Naive thymus-derived CD4-positive, alpha-beta T cell (primary cell): ENCODE data around the gene CDH13. TPM values are rescaled to one million over a fixed set of nuclear protein-coding genes. Genes with fewer than 3 reads are reported as not detected.

Experiments
- ATAC-seq: fragments of 150-1000 bp; cut with Tn5 transposase; 2 replicates; pipeline ENCODE4 v1.10.0; 2021; ENCODE audit warnings: mild to moderate bottlenecking, moderate library complexity
- CTCF ChIA-PET: fragments of 350-600 bp; sonication (Branson Sonifier 250); formaldehyde crosslinking; loops from one replicate; lab custom pipeline; 2021; ENCODE audit warnings: antibody characterized with exemption; lab: Charles Lee
- POLR2A ChIA-PET: fragments of 350-600 bp; sonication (Branson Sonifier 250); formaldehyde crosslinking; loops from one replicate; lab custom pipeline; 2021; ENCODE audit warnings: antibody characterized with exemption, inconsistent platforms; lab: Charles Lee
- DNase-seq, 9 donors: peaks; one replicate each; pipeline versions ENCODE4 v3.0.0 to v3.0.0-alpha.2; 2020 to 2022; ENCODE audit warnings: mixed read lengths in 1 of 9
- H3K27ac ChIP-seq: one replicate; pipeline ENCODE4 v1.7.0; 2013; ENCODE audit warnings: mild to moderate bottlenecking, low read depth, low read length, moderate library complexity
- H3K27me3 ChIP-seq, 2 donors: one replicate each; pipeline ENCODE4 v1.7.0; 2013; ENCODE audit warnings: low read length in 2 of 2, mild to moderate bottlenecking in 2 of 2, moderate library complexity in 2 of 2; ENCODE audit not compliant: control insufficient read depth in 2 of 2, insufficient read depth in 2 of 2
- H3K36me3 ChIP-seq, 3 experiments: 1 replicate in 2 of 3; 2 replicates in 1 of 3; pipeline ENCODE4 v1.7.0; 2013; ENCODE audit warnings: low read length in 3 of 3, mild to moderate bottlenecking in 3 of 3, moderate library complexity in 1 of 3; ENCODE audit not compliant: insufficient read depth in 3 of 3, control insufficient read depth in 2 of 3
- H3K4me1 ChIP-seq, 2 donors: one replicate each; pipeline ENCODE4 v1.7.0; 2013; ENCODE audit warnings: low read length in 2 of 2, mild to moderate bottlenecking in 2 of 2, moderate library complexity in 1 of 2; ENCODE audit not compliant: control insufficient read depth in 2 of 2, insufficient read depth in 2 of 2
- H3K4me3 ChIP-seq: 2 replicates; pipeline ENCODE4 v1.7.0; 2013; ENCODE audit warnings: mild to moderate bottlenecking, low read length
- H3K9me3 ChIP-seq, 3 experiments: 1 replicate in 2 of 3; 2 replicates in 1 of 3; pipeline ENCODE4 v1.7.0; 2013; ENCODE audit warnings: low read length in 3 of 3; ENCODE audit not compliant: control insufficient read depth in 2 of 3
- H3K27ac Mint-ChIP-seq, 9 donors: one replicate each; pipeline ENCODE4 v1.8.0; 2020 to 2022; ENCODE audit warnings: mixed read lengths in 9 of 9, mild to moderate bottlenecking in 8 of 9, moderate library complexity in 5 of 9, inconsistent platforms in 2 of 9
- H3K27me3 Mint-ChIP-seq, 5 donors: one replicate each; pipeline ENCODE4 v1.8.0; 2021 to 2022; ENCODE audit warnings: mixed read lengths in 5 of 5, mild to moderate bottlenecking in 1 of 5
- H3K36me3 Mint-ChIP-seq, 5 donors: one replicate each; pipeline ENCODE4 v1.8.0; 2020 to 2022; ENCODE audit warnings: mixed read lengths in 5 of 5, mild to moderate bottlenecking in 3 of 5, inconsistent platforms in 1 of 5
- H3K4me1 Mint-ChIP-seq, 7 donors: one replicate each; pipeline ENCODE4 v1.8.0; 2020 to 2022; ENCODE audit warnings: mixed read lengths in 7 of 7, mild to moderate bottlenecking in 3 of 7, inconsistent platforms in 1 of 7
- H3K4me3 Mint-ChIP-seq, 10 donors: one replicate each; pipeline ENCODE4 v1.8.0; 2020 to 2022; ENCODE audit warnings: mild to moderate bottlenecking in 10 of 10, mixed read lengths in 10 of 10, moderate library complexity in 6 of 10, inconsistent platforms in 2 of 10
- H3K9me3 Mint-ChIP-seq, 11 donors: one replicate each; pipeline ENCODE4 v1.8.0; 2020 to 2022; ENCODE audit warnings: mixed read lengths in 11 of 11, mild to moderate bottlenecking in 4 of 11, inconsistent platforms in 1 of 11, moderate library complexity in 1 of 11
- intact Hi-C, 2 donors: fragments of 100-400 bp; cut with micrococcal nuclease; formaldehyde crosslinking; loops; one replicate each; pipeline ENCODE4 v1.15.1; 2023
- polyA plus RNA-seq, 2 donors: library from polyadenylated mRNA; unstranded; fragments of 300-500 nt; fragmentation: Illumina TruSeq; gene quantifications; one replicate each; pipeline ENCODE4 v1.2.3, GENCODE V29; 2021
- total RNA-seq, 6 experiments: library from RNA in 5 of 6; stranded (reverse) in 5 of 6; gene quantifications; 1 replicate in 5 of 6; 2 replicates in 1 of 6; pipeline ENCODE4 v1.2.3 and lab custom pipeline; 2021 to 2026

Gene CDH13
- total and polyA plus RNA-seq, 7 experiments from 2014 or later = not detected

GRCh38 chr16:83136419-83136818, 509.6 kb downstream of the CDH13 start:
- ATAC-seq (no peak), DNase-seq (no peak)
- H3K4me1 Mint-ChIP-seq = peaks cover 6 to 15% (median 9%) of the 10 kb centered on the region in 7 donors
- peaks cover 0 to 14% (median 7%) of the 10 kb centered on the region in 5 donors for H3K27me3 Mint-ChIP-seq
- H3K27ac ChIP-seq = no peak overlapping the region
- H3K4me1 ChIP-seq = no peaks in the 10 kb centered on the region
- H3K36me3 Mint-ChIP-seq = no peaks in the 10 kb centered on the region
- ChIA-PET POLR2A (no interaction called here), CTCF (no interaction called here)
- no peaks in the 10 kb centered on the region for H3K36me3 ChIP-seq
- H3K9me3 Mint-ChIP-seq = peaks cover 0 to 4% (median 0%) of the 10 kb centered on the region in 11 donors
- H3K4me3 Mint-ChIP-seq = no peak overlapping the region
- no peaks in the 10 kb centered on the region for H3K27me3 ChIP-seq
- no peaks in the 10 kb centered on the region for H3K9me3 ChIP-seq
- intact Hi-C loops = no loop called here
- H3K27ac Mint-ChIP-seq = no peak overlapping the region
- H3K4me3 ChIP-seq = no peak overlapping the region

DNA sequence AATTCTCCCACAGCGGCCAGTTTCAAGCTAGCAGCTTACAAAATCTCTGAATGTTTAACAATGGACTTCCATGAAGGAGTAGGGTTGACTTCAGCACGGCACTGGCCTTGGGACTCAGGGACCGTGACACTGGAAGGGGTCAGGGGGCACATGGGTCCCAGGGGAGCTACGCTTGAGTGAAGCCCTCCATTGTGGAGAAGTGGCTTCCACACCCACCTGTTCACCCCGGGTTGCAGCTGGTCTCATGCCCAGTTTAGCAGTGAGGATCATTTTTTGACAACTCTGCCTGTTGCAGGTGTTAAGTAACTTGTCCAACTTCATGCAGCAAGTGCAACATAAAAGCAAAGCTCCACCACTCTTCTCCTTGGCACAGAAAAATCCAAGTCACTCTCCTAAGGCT, 510.2 kb downstream of the CDH13 start:
- Mint-ChIP-seq H3K9me3 (peaks cover 0 to 7% (median 0%) of the 10 kb centered on the region in 11 donors), H3K4me1 (peaks cover 6 to 15% (median 9%) of the 10 kb centered on the region in 7 donors), H3K36me3 (no peaks in the 10 kb centered on the region), H3K27me3 (peaks cover 0 to 12% (median 7%) of the 10 kb centered on the region in 5 donors), H3K4me3 (peak overlapping the region; percentile 63 to 86 (median 74)), H3K27ac (peak overlapping the region in 6 of 9 donors; percentile 3 to 91 (median 54))
- H3K4me3 ChIP-seq = no peak overlapping the region
- H3K9me3 ChIP-seq = no peaks in the 10 kb centered on the region
- H3K4me1 ChIP-seq = no peaks in the 10 kb centered on the region
- no peak overlapping the region for H3K27ac ChIP-seq
- peak; percentile 16 for ATAC-seq
- POLR2A ChIA-PET = no interaction called here
- no peaks in the 10 kb centered on the region for H3K36me3 ChIP-seq
- DNase-seq = no peak
- intact Hi-C loops = no loop called here
- CTCF ChIA-PET = no interaction called here
- no peaks in the 10 kb centered on the region for H3K27me3 ChIP-seq

DNA sequence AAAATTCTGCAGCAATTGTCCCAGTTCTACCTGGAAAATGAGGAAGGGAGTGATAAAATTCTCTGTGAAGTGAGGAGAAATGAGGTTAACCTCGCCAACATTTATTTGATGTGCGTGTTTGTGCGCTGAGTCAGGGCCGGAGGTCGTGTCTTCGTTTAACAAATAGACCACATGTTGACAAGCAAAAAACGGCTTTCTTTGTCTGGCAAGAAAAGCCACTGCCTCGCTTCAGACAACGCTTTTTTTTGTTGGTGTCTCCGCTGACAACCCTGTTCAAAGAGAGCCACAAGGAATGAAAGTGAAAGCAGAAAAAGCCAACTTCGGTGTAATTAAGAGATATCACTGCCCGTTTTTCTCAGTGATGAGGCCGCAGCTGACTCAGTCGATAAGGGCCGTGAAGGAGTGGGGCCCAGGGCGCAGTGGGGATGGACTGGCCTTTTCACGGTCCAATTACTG, 510.6 kb downstream of the CDH13 start:
- no peak for DNase-seq
- CTCF ChIA-PET = no interaction called here
- no peak overlapping the region for H3K4me3 ChIP-seq
- POLR2A ChIA-PET = no interaction called here
- peak overlapping the region in 6 of 9 donors; percentile 3 to 91 (median 54) for H3K27ac Mint-ChIP-seq
- H3K27me3 ChIP-seq = no peaks in the 10 kb centered on the region
- peaks cover 0 to 7% (median 0%) of the 10 kb centered on the region in 11 donors for H3K9me3 Mint-ChIP-seq
- H3K27me3 Mint-ChIP-seq = peaks cover 0 to 9% (median 7%) of the 10 kb centered on the region in 5 donors
- no peaks in the 10 kb centered on the region for H3K36me3 Mint-ChIP-seq
- H3K4me3 Mint-ChIP-seq = peak overlapping the region; percentile 63 to 86 (median 74)
- no peaks in the 10 kb centered on the region for H3K9me3 ChIP-seq
- peaks cover 6 to 15% (median 9%) of the 10 kb centered on the region in 7 donors for H3K4me1 Mint-ChIP-seq
- intact Hi-C loops = no loop called here
- H3K36me3 ChIP-seq = no peaks in the 10 kb centered on the region
- no peak overlapping the region for H3K27ac ChIP-seq
- H3K4me1 ChIP-seq = no peaks in the 10 kb centered on the region
- peak; percentile 65 for ATAC-seq

- Mint-ChIP-seq H3K27me3 (peaks cover 0 to 10% (median 7%) of the 10 kb centered on the region in 5 donors), H3K27ac (peak overlapping the region in 3 of 9 donors; percentile 67 to 91 (median 81)), H3K4me3 (peak overlapping the region; percentile 26 to 86 (median 72)), H3K36me3 (no peaks in the 10 kb centered on the region), H3K9me3 (peaks cover 0 to 7% (median 0%) of the 10 kb centered on the region in 11 donors), H3K4me1 (peaks cover 6 to 15% (median 9%) of the 10 kb centered on the region in 7 donors)
- Histone ChIP-seq H3K9me3 (no peaks in the 10 kb centered on the region), H3K4me3 (no peak overlapping the region), H3K36me3 (no peaks in the 10 kb centered on the region), H3K27me3 (no peaks in the 10 kb centered on the region), H3K27ac (no peak overlapping the region), H3K4me1 (no peaks in the 10 kb centered on the region)
- ChIA-PET POLR2A (no interaction called here), CTCF (no interaction called here)
- ATAC-seq = no peak
- DNase-seq = no peak
- intact Hi-C loops = no loop called here
Observed at GRCh38 chr16:83137894-83138293, 511.1 kb downstream of the CDH13 start.

DNA sequence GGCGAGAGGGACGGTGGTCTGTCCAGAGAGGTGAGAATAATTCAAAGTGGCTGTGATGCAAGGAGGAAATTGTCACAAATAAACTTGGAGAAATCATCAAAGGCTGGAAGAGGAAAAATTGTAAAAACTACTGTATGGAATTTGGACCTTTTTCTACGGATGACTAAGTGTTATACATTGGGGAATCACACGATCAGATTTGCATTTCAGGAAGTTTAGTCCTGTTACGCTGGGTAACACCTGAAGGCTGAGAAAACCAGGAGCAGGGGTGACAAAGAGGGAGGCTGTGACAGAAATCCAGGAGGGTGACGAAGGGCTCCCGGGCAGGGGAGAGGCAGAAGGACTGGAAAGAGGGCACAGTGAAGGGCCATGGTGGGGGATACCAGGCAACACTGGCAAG, 511.7 kb downstream of the CDH13 start:
- H3K4me1 ChIP-seq = no peaks in the 10 kb centered on the region
- peaks cover 6 to 15% (median 9%) of the 10 kb centered on the region in 7 donors for H3K4me1 Mint-ChIP-seq
- H3K27ac Mint-ChIP-seq = no peak overlapping the region
- H3K27ac ChIP-seq = no peak overlapping the region
- no peak overlapping the region for H3K4me3 ChIP-seq
- intact Hi-C loops = no loop called here
- peaks cover 0 to 7% (median 0%) of the 10 kb centered on the region in 11 donors for H3K9me3 Mint-ChIP-seq
- no peaks in the 10 kb centered on the region for H3K36me3 ChIP-seq
- ChIA-PET POLR2A (no interaction called here), CTCF (no interaction called here)
- DNase-seq (no peak), ATAC-seq (no peak)
- no peaks in the 10 kb centered on the region for H3K9me3 ChIP-seq
- peaks cover 0 to 10% (median 7%) of the 10 kb centered on the region in 5 donors for H3K27me3 Mint-ChIP-seq
- no peaks in the 10 kb centered on the region for H3K36me3 Mint-ChIP-seq
- H3K27me3 ChIP-seq = no peaks in the 10 kb centered on the region
- no peak overlapping the region for H3K4me3 Mint-ChIP-seq

DNA sequence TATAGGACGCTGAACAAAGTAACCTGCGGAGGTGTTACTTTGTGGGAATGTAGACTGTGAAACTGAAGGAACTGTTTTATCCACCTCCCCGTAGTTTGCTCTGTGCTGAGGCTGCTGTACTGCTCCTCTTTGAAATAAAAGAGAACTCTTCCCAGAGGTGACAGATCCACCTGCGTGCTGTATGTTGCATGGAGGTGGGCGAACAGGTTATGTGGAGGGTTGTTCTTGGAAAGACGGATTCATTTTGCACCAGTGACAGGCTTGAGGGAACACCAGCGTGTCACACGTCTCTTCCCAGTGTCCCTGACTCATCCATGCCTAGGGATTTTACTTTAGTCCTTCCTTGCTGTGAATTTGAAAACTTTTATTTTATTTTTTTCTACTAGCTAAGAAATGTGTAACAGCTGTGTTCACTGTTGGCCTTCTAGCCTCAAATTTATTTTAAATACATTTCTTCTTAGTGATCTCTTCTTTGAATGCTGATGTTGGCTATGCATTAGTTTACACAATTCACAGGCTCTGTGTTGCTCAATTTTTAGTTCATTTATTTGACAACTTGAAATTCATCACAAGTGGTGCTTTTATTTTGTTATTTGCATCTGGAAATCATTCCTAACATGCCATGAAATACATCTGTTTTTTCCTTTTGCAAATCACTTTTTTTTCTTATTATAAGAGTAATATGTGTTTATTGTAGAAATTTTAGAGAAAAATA, 512.4 kb downstream of the CDH13 start:
- Mint-ChIP-seq H3K4me3 (no peak overlapping the region), H3K36me3 (no peaks in the 10 kb centered on the region), H3K4me1 (peaks cover 6 to 15% (median 9%) of the 10 kb centered on the region in 7 donors), H3K9me3 (peaks cover 0 to 7% (median 0%) of the 10 kb centered on the region in 11 donors), H3K27me3 (peaks cover 0 to 10% (median 7%) of the 10 kb centered on the region in 5 donors), H3K27ac (no peak overlapping the region)
- POLR2A ChIA-PET = no interaction called here
- CTCF ChIA-PET = no interaction called here
- H3K4me3 ChIP-seq = no peak overlapping the region
- H3K27me3 ChIP-seq = no peaks in the 10 kb centered on the region
- no peak overlapping the region for H3K27ac ChIP-seq
- H3K4me1 ChIP-seq = no peaks in the 10 kb centered on the region
- no peaks in the 10 kb centered on the region for H3K36me3 ChIP-seq
- intact Hi-C loops = no loop called here
- DNase-seq (no peak), ATAC-seq (no peak)
- H3K9me3 ChIP-seq = no peaks in the 10 kb centered on the region
